GM21723 (cell line): ENCODE data around the gene RASSF4.

Source experiments
- ATAC-seq: cut with Tn5 transposase; IDR thresholded peaks from one replicate; pipeline ENCODE4 v1.9.1; 2021; ENCODE audit warnings: mild to moderate bottlenecking, moderate library complexity; ENCODE audit not compliant: unreplicated experiment

The RASSF4 gene

GRCh38 chr10:44959247-44960087 lies at the start of gene RASSF4:
TSS of gene RASSF4 (plus strand) at chr10:44959802. CDS start at chr10:44970203, 10,401 bp downstream.
- peak; percentile 92 for ATAC-seq

- no peak for ATAC-seq
Observed at GRCh38 chr10:44909910-44910309, 49.7 kb upstream of the RASSF4 start.

GRCh38 chr10:44910602-44911001 lies 49.0 kb upstream of the RASSF4 start:
- ATAC-seq = no peak

- ATAC-seq = no peak
Observed at GRCh38 chr10:44911081-44911540, 48.5 kb upstream of the RASSF4 start, which contains the start of gene TMEM72. TSS of gene TMEM72 (plus strand) at chr10:44911337. CDS start at chr10:44911513, 176 bp downstream.

- no peak for ATAC-seq
Observed at GRCh38 chr10:44911951-44912350, 47.7 kb upstream of the RASSF4 start.

- ATAC-seq = no peak
Observed at GRCh38 chr10:44913350-44914081, 46.1 kb upstream of the RASSF4 start.

DNA sequence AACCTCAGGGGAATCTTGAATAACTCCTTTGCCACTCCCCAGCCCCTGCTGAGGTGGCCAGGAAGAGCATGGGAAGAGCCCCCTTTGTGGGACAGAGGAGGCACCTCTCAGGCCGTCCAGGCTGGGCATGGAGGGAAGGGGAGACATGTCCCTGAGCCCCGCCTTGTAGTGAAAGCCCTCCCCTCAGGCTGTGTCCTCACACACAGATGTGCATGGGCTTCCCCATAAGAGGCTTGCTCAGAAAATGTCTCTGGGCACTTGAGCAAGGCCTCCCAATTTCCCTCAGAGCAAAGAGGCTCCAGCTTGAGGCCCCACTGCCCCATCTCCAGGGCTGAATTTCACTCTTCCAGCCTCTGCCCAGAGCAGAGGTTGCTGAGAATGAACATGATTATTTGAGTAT lies 44.7 kb upstream of the RASSF4 start:
- no peak for ATAC-seq

- no peak for ATAC-seq
Observed at GRCh38 chr10:44916429-44916828, 43.2 kb upstream of the RASSF4 start.

GRCh38 chr10:44917848-44918247 lies 41.8 kb upstream of the RASSF4 start:
- no peak for ATAC-seq

- no peak for ATAC-seq
Observed at GRCh38 chr10:44920252-44920651, 39.4 kb upstream of the RASSF4 start.

DNA sequence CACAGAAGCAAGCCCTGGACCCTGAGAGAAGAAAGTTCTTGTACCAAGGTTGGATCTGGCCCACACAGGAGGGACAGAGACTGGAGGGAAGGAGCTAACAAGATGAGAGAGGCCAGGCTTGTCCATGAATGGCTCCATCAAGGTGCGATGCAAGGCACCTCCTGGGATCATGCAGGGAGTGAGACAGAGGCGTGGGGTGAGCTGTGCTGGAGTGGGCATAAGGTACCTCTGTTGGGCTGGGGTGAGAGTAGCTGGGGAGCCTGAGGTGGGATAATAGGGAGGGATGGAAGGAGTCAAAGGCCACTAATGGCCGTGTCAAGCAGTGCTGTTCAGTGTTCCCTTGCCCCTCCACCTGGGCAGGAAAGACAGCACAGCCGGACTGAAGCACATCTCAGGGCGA lies 38.5 kb upstream of the RASSF4 start:
- no peak for ATAC-seq

- no peak for ATAC-seq
Observed at GRCh38 chr10:44921506-44921905, 38.1 kb upstream of the RASSF4 start.

DNA sequence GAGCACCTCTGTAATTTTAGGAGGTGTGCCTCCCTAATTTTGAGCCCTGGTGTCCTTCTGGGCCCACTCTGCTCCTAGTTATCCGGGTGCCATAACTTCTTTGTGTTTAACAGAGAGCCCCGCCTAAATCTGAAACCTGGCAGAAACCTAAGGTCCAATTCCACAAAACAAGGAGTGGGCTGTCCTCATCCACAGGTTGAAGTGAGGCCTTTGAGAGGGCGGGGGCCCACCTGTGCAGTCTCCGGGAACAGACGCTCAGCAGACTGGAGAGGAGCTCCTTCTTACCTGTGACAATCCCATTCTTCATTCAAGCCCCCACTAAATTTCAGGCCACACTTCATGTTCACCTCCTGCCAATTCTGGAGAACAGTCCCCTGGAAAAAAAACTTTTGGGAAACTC lies 37.6 kb upstream of the RASSF4 start:
- ATAC-seq = no peak

DNA sequence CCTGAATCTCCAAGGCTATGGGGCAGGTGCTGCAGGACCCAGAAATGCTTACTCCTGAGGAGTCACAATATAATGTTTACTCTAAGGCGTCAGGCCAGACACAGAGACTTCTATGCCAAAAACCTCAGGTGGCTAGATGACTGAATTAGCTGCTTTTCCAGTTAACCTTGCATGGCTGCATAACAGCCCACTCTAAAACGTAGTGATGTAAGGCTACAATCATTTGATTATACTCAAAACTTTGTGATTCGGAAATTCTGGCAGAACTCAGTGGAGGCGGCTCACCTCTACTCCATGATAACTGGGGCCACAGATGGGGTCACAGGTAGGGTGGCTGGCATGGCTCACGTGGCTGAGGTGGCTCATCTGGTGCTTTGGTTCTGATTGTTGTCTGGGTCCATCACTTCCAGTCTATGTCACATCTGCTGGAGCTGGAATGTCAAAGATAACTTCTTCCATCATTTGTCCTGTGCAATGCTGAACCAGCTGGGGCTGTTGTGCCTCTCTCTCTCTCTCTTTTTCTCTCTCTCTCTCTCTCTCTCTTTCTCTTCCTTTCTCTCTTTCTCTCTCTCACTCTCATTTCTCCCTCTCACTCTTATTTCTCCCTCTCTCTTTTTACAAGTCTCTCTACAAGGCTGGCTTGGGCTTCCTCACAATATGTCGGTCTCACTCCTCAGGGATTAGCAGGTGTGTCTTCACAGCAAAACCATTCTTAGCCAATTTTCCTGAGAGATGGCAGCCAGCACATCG lies 36.6 kb upstream of the RASSF4 start:
- no peak for ATAC-seq

DNA sequence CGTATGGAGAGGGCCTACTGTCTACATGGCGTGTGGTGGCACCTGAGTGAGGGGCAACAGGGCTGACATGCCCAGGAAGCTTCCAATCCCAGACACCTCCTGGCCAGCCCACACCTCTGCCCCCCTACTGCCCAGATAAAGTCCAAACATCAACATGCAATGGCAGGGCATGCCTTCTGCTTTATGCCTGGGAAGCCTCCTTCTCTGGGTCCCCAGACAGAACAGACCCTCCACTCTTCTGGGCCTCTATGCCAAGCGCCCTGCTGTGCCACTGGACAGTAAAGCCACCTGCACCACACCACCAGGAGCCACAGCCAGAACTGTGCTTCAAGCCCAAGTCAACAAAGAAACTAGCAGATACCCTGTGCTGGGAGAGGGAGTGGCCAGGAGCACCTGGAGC lies 36.0 kb upstream of the RASSF4 start:
- no peak for ATAC-seq

DNA sequence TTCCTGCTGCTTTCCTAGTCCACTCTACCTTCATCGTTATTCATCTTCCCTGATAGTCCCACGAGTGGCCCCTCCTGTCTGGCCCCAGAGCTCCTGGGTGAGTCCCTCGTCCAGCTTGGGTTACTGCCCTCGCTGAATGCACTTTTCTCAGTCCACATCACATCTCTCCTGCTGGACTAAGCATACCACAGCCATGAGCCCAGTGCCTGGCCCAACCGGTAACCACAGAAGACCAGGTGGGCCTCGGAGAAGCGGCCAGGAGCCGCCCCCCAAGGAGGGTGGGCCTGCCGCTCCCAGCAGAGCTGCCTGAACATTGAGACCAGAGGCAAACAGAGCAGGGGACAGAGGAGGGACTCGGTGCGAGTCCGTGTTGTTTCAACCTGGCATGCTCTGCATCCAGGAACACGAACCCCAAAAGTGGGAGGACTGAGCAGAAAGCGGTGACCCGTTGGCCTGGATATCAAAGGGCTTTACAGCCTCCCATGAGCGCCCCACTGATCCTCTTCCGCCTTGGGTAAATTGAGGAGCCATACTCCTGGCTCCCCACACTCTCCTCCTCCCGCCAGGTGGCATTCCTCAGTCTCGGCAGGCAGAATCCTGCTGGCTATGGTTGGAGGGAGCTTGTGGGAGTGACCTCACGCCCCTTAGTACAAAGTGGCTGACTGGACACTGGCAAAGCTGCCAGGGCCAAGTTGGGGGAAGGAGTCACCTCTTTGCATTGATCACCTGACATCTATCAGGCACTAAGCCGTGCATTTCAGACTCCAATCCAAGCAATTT lies 35.2 kb upstream of the RASSF4 start:
- no peak for ATAC-seq

DNA sequence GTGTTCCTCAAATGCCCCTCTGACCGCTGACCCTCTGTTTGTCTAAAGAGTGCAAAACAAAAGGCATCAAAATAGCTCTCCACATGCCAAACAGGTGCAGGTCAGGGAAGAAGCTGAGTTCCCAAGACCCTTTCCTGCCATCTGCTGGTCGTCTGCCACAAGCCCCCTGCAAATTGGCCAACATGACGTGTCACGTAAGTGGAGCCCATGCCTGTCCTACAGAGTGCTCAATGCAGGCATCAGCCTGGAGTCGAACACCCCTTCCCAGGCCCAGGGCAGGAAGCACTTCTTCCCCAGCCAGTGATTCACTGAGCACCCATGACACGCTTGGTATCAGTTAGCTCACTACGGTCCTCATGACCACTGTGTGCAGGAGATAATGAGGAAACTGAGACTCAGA lies 34.4 kb upstream of the RASSF4 start:
- ATAC-seq = no peak

GRCh38 chr10:44925811-44926750 lies 33.5 kb upstream of the RASSF4 start:
- ATAC-seq = no peak

GRCh38 chr10:44926751-44927351 lies 32.8 kb upstream of the RASSF4 start:
- ATAC-seq = no peak
